Measurements from ENCODE around the gene HEYL.

- TF ChIP-seq ZNF274 (IDR thresholded peaks at IDR 0.05; ENCODE audit: borderline replicate concordance, extremely low read depth, low read length): no peak
- TF ChIP-seq, protein P1, sequence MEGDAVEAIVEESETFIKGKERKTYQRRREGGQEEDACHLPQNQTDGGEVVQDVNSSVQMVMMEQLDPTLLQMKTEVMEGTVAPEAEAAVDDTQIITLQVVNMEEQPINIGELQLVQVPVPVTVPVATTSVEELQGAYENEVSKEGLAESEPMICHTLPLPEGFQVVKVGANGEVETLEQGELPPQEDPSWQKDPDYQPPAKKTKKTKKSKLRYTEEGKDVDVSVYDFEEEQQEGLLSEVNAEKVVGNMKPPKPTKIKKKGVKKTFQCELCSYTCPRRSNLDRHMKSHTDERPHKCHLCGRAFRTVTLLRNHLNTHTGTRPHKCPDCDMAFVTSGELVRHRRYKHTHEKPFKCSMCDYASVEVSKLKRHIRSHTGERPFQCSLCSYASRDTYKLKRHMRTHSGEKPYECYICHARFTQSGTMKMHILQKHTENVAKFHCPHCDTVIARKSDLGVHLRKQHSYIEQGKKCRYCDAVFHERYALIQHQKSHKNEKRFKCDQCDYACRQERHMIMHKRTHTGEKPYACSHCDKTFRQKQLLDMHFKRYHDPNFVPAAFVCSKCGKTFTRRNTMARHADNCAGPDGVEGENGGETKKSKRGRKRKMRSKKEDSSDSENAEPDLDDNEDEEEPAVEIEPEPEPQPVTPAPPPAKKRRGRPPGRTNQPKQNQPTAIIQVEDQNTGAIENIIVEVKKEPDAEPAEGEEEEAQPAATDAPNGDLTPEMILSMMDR (IDR thresholded peaks at IDR 0.05; ENCODE audit: control extremely low read depth in 1 of 3, insufficient read depth in 1 of 3, low read depth in 1 of 3, low read length in 3 of 3): no peak
- TF ChIP-seq FOSL1 (IDR thresholded peaks at IDR 0.05; ENCODE audit: insufficient read depth, low read depth, low read length): no peak
- TF ChIP-seq, protein P2, sequence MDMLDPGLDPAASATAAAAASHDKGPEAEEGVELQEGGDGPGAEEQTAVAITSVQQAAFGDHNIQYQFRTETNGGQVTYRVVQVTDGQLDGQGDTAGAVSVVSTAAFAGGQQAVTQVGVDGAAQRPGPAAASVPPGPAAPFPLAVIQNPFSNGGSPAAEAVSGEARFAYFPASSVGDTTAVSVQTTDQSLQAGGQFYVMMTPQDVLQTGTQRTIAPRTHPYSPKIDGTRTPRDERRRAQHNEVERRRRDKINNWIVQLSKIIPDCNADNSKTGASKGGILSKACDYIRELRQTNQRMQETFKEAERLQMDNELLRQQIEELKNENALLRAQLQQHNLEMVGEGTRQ (IDR thresholded peaks at IDR 0.05; ENCODE audit: low read length): no peak
- TF ChIP-seq NRF1 (IDR thresholded peaks at IDR 0.05; ENCODE audit: low read depth, low read length): no peak
- TF ChIP-seq CHD1 (IDR thresholded peaks at IDR 0.05; ENCODE audit: low read depth, low read length): no peak
- TF ChIP-seq SIN3A (conservative IDR thresholded peaks at IDR 0.05 in 1 of 2, IDR thresholded peaks at IDR 0.05 in 1 of 2; ENCODE audit: low read depth in 1 of 2, low read length in 2 of 2): no peak
- TF ChIP-seq POLR2A (IDR thresholded peaks at IDR 0.05; ENCODE audit: control extremely low read depth in 1 of 2, low read depth in 2 of 2, low read length in 2 of 2): no peak
These were observed 3.4 kb upstream of the HEYL start for GRCh38 chr1:39642796-39643195.
